NT2/D1 (cell line): ENCODE results near the gene CCNQ.

ENCODE experiments used
- DNase-seq: peaks from one replicate; pipeline ENCODE4 v3.0.0-alpha.2; 2011; ENCODE audit warnings: low read depth, low spot score
- H3K27me3 ChIP-seq: 2 replicates; pipeline ENCODE4 v1.6.0; 2011; ENCODE audit warnings: mild to moderate bottlenecking; ENCODE audit not compliant: insufficient read length, insufficient read depth
- H3K36me3 ChIP-seq: 2 replicates; pipeline ENCODE4 v1.6.1; 2011; ENCODE audit warnings: mild to moderate bottlenecking, low read length, mixed read lengths; ENCODE audit not compliant: insufficient read depth, insufficient read length
- H3K4me1 ChIP-seq: 2 replicates; pipeline ENCODE4 v1.5.1; 2011; ENCODE audit not compliant: insufficient read depth, insufficient read length
- H3K4me3 ChIP-seq: 2 replicates; pipeline ENCODE4 v1.5.1; 2011; ENCODE audit warnings: low read depth; ENCODE audit not compliant: insufficient read length
- H3K9ac ChIP-seq: 2 replicates; pipeline ENCODE4 v1.6.0; 2011; ENCODE audit warnings: low read depth; ENCODE audit not compliant: insufficient read length
- H3K9me3 ChIP-seq: 2 replicates; pipeline ENCODE4 v1.5.1; 2011; ENCODE audit warnings: mild to moderate bottlenecking, low read length; ENCODE audit not compliant: insufficient read depth
- SUZ12 ChIP-seq: IDR thresholded peaks from 2 replicates; pipeline ENCODE4 v1.6.1; 2011; ENCODE audit not compliant: insufficient read length, insufficient read depth; ENCODE audit errors: extremely low read depth
- YY1 ChIP-seq: IDR thresholded peaks from 2 replicates; pipeline ENCODE4 v1.6.1; 2011; ENCODE audit not compliant: insufficient read length, insufficient read depth
- ZNF274 ChIP-seq: IDR thresholded peaks from 2 replicates; pipeline ENCODE4 v1.6.1; 2011; ENCODE audit warnings: mild to moderate bottlenecking, low read depth, low read length

CCNQ gene

GRCh38 chrX:153571534-153571908 lies 27.4 kb downstream of the CCNQ start:
- no peak for TF ChIP-seq ZNF274
- no peak for TF ChIP-seq YY1
- no peak for TF ChIP-seq SUZ12
- Histone ChIP-seq H3K4me1 (peaks cover 5% of the 10 kb centered on the region), H3K4me3 (no peak overlapping the region), H3K9me3 (no peaks in the 10 kb centered on the region), H3K9ac (no peak overlapping the region), H3K27me3 (no peaks in the 10 kb centered on the region), H3K36me3 (no peaks in the 10 kb centered on the region)
- DNase-seq, result no peak

GRCh38 chrX:153569475-153569874 lies 29.5 kb downstream of the CCNQ start:
- Histone ChIP-seq H3K9ac (no peak overlapping the region), H3K27me3 (no peaks in the 10 kb centered on the region), H3K4me1 (peaks cover 2% of the 10 kb centered on the region), H3K9me3 (no peaks in the 10 kb centered on the region), H3K4me3 (no peak overlapping the region), H3K36me3 (no peaks in the 10 kb centered on the region)
- no peak for TF ChIP-seq ZNF274
- no peak for TF ChIP-seq YY1
- TF ChIP-seq SUZ12, result no peak
- no peak for DNase-seq

DNA sequence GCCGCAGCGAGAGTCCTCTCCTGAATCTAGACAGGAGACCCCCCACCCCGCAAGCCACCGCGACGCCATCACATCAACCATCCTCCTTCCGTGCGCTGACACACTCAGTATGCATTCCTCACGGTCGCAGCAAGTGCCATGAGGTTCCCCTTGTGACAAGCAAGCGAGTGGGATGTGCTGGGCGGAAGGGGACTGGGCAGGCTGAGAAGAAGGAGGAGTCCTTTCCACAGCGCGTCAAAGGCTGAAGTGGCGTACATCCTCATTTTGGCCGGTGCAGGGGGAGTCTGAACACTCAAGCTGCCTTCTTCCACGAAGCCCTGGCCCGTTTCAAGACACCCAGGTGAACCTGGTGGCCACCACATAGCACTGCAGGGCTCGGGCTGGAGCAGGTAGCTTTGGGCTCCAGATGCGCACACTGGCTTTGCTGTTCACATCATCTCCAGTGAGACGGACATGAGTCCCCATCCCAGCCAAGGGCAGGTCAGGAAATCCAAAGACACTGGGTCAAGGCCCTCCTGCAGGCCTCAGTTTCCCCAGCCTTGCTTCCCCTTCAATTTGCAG lies 30.4 kb downstream of the CCNQ start:
- TF ChIP-seq ZNF274 (no peak), YY1 (no peak), SUZ12 (no peak)

DNA sequence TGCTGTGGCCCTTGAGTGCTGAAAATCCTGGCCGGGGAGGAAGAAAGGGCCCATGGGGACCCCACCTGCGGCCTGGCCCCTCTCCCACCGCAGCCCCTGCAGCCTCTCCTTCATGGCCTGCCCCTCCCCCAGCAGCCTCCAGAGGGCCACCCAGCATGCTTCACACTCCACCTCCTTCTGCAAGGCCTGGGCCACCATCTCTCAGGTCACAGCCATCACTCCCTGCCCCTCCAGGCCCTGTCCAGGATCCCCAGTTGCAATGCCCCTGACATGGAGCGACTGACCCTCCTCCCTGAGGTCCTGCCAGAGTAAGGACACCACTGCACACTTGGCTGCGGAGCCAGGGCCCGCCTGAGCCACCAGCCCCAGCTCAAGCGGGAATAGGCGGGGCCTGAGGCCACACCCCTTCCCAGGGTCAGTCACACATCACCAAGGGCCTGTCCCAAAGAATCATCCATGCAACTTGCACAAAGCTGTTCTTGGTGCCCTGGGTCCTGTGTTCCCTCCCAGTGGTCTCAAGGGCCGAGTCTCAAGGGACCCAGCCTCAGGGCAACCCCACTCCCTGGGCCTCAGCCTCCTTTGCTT lies 32.9 kb downstream of the CCNQ start:
- Histone ChIP-seq H3K9me3 (no peaks in the 10 kb centered on the region), H3K27me3 (no peaks in the 10 kb centered on the region), H3K4me1 (no peaks in the 10 kb centered on the region), H3K36me3 (no peaks in the 10 kb centered on the region), H3K4me3 (no peak overlapping the region), H3K9ac (no peak overlapping the region)
- DNase-seq, result no peak
- TF ChIP-seq YY1 (no peak), SUZ12 (no peak), ZNF274 (no peak)

More for the DNA sequence above, 30.4 kb downstream of the CCNQ start:
- no peak for DNase-seq
- no peaks in the 10 kb centered on the region for H3K9me3 ChIP-seq
- H3K4me1 ChIP-seq, result peaks cover under 1% of the 10 kb centered on the region
- no peak overlapping the region for H3K9ac ChIP-seq
- no peak overlapping the region for H3K4me3 ChIP-seq
- H3K36me3 ChIP-seq, result no peaks in the 10 kb centered on the region
- no peaks in the 10 kb centered on the region for H3K27me3 ChIP-seq

DNA sequence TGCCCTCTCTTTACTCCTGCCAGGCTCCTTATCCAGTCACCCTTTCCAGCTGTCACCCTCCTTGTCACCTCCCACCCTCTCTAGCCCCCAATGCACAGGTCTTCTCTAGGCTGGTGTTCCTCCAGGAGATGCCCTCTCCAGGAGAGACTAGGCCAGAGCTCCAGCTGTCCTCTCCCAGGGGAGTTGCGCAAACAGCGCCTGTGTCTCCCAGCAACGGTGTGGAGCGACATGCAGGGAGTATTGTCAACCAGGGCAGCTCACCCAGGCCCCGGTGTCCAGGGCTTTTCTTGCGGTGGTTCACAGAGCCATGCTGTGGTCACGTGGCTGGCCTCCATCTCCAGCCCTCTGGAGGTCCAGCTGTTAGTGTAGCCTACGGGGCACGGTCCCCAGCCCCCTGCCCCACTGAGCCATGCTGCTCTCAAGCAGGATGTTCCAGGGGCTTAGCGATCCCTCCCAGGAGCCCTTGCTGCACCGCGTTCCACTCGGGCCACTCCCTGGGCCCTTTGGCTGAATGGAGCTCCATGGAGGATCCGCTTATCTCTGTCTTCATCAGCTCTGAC lies 34.8 kb downstream of the CCNQ start:
- Histone ChIP-seq H3K27me3 (no peaks in the 10 kb centered on the region), H3K9me3 (no peaks in the 10 kb centered on the region), H3K36me3 (no peaks in the 10 kb centered on the region), H3K9ac (no peak overlapping the region), H3K4me1 (no peaks in the 10 kb centered on the region), H3K4me3 (no peak overlapping the region)
- no peak for TF ChIP-seq SUZ12
- TF ChIP-seq YY1, result no peak
- TF ChIP-seq ZNF274, result no peak
- DNase-seq, result no peak

- no peak overlapping the region for H3K4me3 ChIP-seq
- H3K9me3 ChIP-seq, result no peaks in the 10 kb centered on the region
- no peaks in the 10 kb centered on the region for H3K36me3 ChIP-seq
- H3K4me1 ChIP-seq, result no peaks in the 10 kb centered on the region
- H3K9ac ChIP-seq, result no peak overlapping the region
- H3K27me3 ChIP-seq, result no peaks in the 10 kb centered on the region
- TF ChIP-seq SUZ12 (no peak), ZNF274 (no peak), YY1 (no peak)
- DNase-seq, result no peak
These were observed 36.4 kb downstream of the CCNQ start for GRCh38 chrX:153562546-153562945.

- Histone ChIP-seq H3K4me3 (no peak overlapping the region), H3K9ac (no peak overlapping the region), H3K27me3 (no peaks in the 10 kb centered on the region), H3K36me3 (no peaks in the 10 kb centered on the region), H3K9me3 (no peaks in the 10 kb centered on the region), H3K4me1 (no peaks in the 10 kb centered on the region)
- no peak for DNase-seq
- no peak for TF ChIP-seq ZNF274
- TF ChIP-seq YY1, result no peak
- TF ChIP-seq SUZ12, result no peak
These were observed 37.6 kb downstream of the CCNQ start for GRCh38 chrX:153561337-153561736.

GRCh38 chrX:153560466-153560865 lies 38.5 kb downstream of the CCNQ start:
- no peaks in the 10 kb centered on the region for H3K4me1 ChIP-seq
- no peaks in the 10 kb centered on the region for H3K36me3 ChIP-seq
- TF ChIP-seq SUZ12 (no peak), ZNF274 (no peak), YY1 (no peak)
- no peak for DNase-seq
- no peaks in the 10 kb centered on the region for H3K9me3 ChIP-seq
- no peak overlapping the region for H3K4me3 ChIP-seq
- no peaks in the 10 kb centered on the region for H3K27me3 ChIP-seq
- H3K9ac ChIP-seq, result no peak overlapping the region
